PFSK-1 (cell line): Measurements from ENCODE around the gene COLEC12.
A peak's percentile ranks its signal among the peaks of the same experiment; 100 is the strongest.

ENCODE experiments used
- FOXP2 ChIP-seq: optimal IDR thresholded peaks from 2 replicates; pipeline ENCODE3; 2011; ENCODE audit warnings: borderline replicate concordance, control low read depth, inconsistent platforms; ENCODE audit not compliant: insufficient read depth; ENCODE audit errors: extremely low read length, extremely low read depth
- POLR2AphosphoS5 ChIP-seq: IDR thresholded peaks from 2 replicates; pipeline ENCODE4 v1.6.1; 2012; ENCODE audit warnings: low read depth, mild to moderate bottlenecking, control low read depth, low read length, moderate library complexity
- SIN3A ChIP-seq: IDR thresholded peaks from 2 replicates; pipeline ENCODE4 v1.6.1; 2012; ENCODE audit warnings: mild to moderate bottlenecking, low read length, moderate library complexity, borderline replicate concordance; ENCODE audit not compliant: insufficient read depth
- TAF1 ChIP-seq: IDR thresholded peaks from 2 replicates; pipeline ENCODE4 v1.6.1; 2012; ENCODE audit warnings: low read length, control low read depth, borderline replicate concordance; ENCODE audit not compliant: insufficient read depth
- TF ChIP-seq, protein P1 (sequence below), 2 experiments: IDR thresholded peaks; 2 replicates each; pipeline versions ENCODE4 v1.6.1 to v1.8.0; 2011 to 2012; ENCODE audit warnings: low read depth in 2 of 2, low read length in 2 of 2, control low read depth in 1 of 2, inconsistent platforms in 1 of 2, mild to moderate bottlenecking in 1 of 2, moderate library complexity in 1 of 2; ENCODE audit not compliant: insufficient read depth in 1 of 2

Gene COLEC12

DNA sequence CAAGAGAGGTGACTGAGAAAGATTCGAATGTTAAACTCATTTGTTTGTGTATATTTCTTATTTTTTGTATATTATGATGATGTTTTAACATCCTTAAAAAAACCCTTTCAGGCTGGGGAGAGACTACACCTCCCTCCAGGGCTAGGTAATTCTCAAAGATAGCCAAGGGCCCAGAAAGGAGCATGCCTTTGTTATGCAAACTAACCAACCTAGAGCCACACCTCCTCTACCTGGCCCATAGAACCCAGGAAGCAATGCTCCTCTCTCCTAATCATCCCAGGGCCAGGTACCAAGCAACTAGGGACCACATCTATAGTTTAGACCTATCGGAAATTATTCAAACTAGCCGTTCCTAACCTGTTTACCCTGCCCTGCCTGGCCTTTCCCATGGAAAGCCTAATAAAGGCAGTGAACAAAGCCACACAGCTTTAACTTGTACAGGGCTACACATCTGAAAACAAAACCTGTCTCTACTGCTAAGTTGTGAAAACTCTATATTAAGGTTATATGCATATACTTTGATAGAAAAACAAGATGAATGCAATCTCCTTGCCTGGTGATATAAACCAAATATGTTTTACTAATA lies 79.7 kb downstream of the COLEC12 start:
- TF ChIP-seq SIN3A, result no peak

DNA sequence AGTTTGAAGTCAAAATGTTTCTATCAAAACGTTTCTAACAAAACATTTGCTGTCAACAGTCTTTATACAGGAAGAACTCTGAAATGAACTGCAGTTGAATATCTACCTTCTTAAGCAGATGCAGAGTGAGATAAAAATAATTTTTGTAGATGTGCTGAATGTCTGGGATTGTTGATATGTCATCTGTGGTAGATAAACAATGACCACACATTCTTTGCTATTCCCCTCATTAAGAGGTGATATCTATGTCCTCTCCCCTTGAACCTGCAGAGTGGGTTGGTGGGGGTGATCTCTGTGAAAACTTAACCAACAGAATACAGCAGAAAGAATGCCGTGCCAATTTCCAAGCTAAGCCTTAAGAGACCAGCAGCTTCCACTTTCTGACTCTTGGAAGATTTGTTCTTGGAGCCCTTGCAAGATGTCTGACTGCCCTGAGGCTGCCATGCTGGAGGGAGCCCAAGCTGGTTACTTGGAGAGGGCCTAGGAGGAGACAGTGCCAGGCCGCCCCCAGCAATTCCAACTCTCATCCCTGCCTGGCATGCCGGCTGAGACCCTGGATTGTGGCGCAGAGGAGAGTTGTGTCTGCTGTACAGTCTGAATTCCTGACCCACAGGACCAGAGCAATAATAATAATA lies 80.8 kb downstream of the COLEC12 start:
- TF ChIP-seq TAF1, result no peak
- no peak for TF ChIP-seq FOXP2
- TF ChIP-seq POLR2AphosphoS5, result no peak
- TF ChIP-seq, protein P1, sequence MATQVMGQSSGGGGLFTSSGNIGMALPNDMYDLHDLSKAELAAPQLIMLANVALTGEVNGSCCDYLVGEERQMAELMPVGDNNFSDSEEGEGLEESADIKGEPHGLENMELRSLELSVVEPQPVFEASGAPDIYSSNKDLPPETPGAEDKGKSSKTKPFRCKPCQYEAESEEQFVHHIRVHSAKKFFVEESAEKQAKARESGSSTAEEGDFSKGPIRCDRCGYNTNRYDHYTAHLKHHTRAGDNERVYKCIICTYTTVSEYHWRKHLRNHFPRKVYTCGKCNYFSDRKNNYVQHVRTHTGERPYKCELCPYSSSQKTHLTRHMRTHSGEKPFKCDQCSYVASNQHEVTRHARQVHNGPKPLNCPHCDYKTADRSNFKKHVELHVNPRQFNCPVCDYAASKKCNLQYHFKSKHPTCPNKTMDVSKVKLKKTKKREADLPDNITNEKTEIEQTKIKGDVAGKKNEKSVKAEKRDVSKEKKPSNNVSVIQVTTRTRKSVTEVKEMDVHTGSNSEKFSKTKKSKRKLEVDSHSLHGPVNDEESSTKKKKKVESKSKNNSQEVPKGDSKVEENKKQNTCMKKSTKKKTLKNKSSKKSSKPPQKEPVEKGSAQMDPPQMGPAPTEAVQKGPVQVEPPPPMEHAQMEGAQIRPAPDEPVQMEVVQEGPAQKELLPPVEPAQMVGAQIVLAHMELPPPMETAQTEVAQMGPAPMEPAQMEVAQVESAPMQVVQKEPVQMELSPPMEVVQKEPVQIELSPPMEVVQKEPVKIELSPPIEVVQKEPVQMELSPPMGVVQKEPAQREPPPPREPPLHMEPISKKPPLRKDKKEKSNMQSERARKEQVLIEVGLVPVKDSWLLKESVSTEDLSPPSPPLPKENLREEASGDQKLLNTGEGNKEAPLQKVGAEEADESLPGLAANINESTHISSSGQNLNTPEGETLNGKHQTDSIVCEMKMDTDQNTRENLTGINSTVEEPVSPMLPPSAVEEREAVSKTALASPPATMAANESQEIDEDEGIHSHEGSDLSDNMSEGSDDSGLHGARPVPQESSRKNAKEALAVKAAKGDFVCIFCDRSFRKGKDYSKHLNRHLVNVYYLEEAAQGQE (IDR thresholded peaks at IDR 0.05; ENCODE audit: insufficient read depth in 1 of 2, low read depth in 2 of 2, low read length in 2 of 2), result no peak
- no peak for TF ChIP-seq SIN3A

DNA sequence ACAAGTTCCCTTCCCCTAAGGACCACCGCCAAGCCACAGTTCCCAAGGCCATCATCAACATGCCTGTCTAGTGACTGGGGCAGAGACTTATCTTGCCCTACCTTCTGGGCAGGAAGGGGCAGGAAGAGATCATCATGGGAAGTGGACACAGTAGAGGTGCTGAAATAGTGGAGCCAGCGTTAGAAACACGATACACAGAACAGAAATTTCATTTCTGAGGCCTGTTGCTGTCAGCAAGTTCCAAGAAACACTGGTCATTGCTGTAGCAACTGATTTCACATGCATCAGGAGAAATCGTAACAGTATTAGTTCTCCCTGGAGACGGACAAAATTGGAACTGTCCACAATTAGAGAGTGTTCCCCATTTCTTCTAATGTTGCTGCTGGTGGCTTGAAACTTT lies 83.0 kb downstream of the COLEC12 start:
- no peak for TF ChIP-seq FOXP2
- TF ChIP-seq, protein P1 (IDR thresholded peaks at IDR 0.05; ENCODE audit: insufficient read depth in 1 of 2, low read depth in 2 of 2, low read length in 2 of 2), result 0 out of 4 replicates have a peak, but pooled peaks of 1 of the 2 experiments have one; percentile 23

DNA sequence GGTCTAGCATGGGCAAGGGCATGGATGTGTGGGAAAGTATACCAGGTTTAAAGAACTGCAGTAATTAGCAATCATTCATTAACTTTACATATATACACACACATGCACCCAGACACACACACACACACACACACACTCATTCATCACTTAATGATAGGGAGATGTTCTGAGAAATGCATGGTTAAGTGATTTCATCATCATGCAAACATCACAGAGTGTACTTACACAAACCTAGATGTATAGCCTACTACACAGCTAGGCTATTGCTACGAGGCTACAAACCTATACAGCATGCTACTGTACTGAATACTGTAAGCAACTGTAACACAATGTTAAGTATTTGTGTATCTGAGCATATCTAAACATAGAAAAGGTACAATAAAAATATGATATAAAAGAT lies 83.6 kb downstream of the COLEC12 start:
- TF ChIP-seq SIN3A (no peak), FOXP2 (no peak), POLR2AphosphoS5 (no peak), TAF1 (no peak)
- TF ChIP-seq, protein P1 (IDR thresholded peaks at IDR 0.05; ENCODE audit: insufficient read depth in 1 of 2, low read depth in 2 of 2, low read length in 2 of 2), result no peak

DNA sequence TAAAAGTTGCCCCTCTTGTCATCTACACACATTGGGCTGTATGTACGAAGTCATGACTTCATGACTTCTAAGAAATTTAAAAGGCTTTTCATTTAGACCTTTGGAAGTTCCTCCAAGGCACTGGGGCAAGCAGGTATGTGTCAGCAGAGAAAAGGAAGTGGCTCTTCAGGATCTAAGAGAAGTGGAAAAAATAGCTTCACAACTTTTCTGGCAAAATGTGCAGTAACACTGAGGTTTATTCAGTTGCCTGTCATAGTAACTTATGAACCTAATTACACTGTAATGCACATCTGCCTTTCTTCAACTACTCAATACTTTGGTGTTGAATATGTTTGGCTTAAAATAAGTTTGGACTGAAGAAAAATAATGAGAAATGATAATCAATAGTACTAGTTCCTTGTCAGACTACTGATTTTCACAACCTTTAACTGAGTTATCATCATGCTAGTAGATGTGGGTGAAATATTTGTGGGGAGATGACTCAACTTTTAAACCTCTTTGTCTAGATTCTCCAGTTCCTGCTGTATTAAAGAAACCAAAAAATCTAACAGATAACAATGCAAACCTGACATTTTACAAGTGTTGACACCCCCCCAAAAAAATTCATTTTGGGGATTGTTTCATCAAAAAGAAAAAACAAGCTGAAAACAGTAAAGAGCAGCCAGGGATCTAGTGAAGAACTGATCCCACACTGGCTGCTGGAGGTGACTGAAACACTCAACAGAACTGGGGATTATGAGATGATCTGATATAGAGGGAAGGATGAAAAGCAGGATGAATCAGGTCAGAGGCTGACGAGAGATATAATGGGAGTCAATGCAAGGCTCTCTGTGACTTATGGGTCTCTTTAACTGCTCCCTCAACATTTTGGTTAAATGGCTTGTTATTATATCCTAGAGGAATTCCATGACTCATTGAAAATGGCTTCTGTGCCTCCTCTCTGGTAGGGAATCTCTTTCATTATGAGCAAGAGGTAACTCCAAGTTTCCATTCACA lies 84.6 kb downstream of the COLEC12 start:
- no peak for TF ChIP-seq POLR2AphosphoS5
- TF ChIP-seq, protein P1 (IDR thresholded peaks at IDR 0.05; ENCODE audit: insufficient read depth in 1 of 2, low read depth in 2 of 2, low read length in 2 of 2), result no peak
- no peak for TF ChIP-seq FOXP2
- TF ChIP-seq SIN3A, result no peak
- TF ChIP-seq TAF1, result no peak
